NCI-H345 treated with DMSO at 0.1 percent for 48 hours (cell line): ENCODE measurements around the gene DHDDS.

Experiments used
- DNase-seq: peaks from one replicate; lab custom pipeline; 2025; ENCODE audit not compliant: unreplicated experiment; lab: John Stamatoyannopoulos, UW

DHDDS gene

GRCh38 chr1:26417111-26417759, 14.9 kb upstream of the DHDDS start:
- peak; percentile 77 for DNase-seq

DNA sequence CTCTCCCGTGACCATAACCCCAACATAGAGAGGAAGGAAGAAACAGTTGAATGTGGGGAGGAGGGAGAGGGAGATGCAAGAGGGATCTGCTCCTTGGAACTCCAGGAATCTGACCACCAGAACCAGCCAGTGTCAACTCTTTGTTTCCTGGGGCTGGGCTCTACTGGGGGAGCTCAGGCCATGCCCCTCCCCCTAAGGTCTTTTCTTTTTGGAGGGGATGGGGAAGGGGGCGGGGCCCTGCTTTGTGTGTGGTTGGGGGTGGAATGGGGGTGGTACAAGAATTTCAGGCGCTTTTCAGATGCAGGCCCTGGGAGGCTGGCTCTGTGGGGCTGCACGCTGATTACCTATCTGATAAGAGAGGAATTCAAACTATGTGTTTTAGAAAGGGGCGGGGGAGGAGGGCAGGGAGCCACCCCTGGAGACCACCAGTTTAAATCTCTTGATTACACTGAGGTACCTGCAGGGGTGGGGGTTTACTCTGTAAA, 13.2 kb upstream of the DHDDS start:
- DNase-seq = no peak

DNA sequence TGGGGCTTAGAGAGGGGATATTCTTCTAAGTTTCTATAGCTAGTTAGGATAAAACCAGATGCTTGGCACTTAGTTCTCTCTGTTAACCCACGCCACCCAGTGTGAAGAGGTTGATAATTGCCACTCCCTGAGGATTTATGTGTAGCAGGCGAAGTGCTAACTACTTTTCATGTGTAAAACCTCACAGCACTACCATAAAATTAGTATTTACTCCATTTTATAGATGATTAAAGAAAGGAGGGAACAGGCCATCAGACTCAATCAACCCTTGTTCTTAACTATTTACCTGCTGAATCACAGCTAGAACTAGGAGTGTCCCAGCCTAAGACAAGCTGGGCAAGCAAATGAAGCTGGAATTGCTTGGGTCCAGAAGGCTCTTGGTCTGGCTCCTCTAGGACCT, 12.6 kb upstream of the DHDDS start:
- DNase-seq = no peak

GRCh38 chr1:26429721-26430120, 2.4 kb upstream of the DHDDS start:
- DNase-seq = no peak

- DNase-seq = no peak
Measured at GRCh38 chr1:26432793-26433192, 672 bp downstream of the DHDDS start.

- no peak for DNase-seq
Measured at GRCh38 chr1:26434161-26434752, 2.1 kb downstream of the DHDDS start.

- DNase-seq = no peak
Measured at GRCh38 chr1:26438041-26438440, 5.9 kb downstream of the DHDDS start.

- DNase-seq = no peak
Measured at GRCh38 chr1:26440259-26440658, 8.1 kb downstream of the DHDDS start.

GRCh38 chr1:26449868-26450267, 17.7 kb downstream of the DHDDS start:
- no peak for DNase-seq

GRCh38 chr1:26450908-26451307, 18.8 kb downstream of the DHDDS start:
- DNase-seq = no peak

- DNase-seq = no peak
Measured at GRCh38 chr1:26452459-26453183, 20.5 kb downstream of the DHDDS start.

- DNase-seq = no peak
Measured at GRCh38 chr1:26459148-26459547, 27.0 kb downstream of the DHDDS start.

DNA sequence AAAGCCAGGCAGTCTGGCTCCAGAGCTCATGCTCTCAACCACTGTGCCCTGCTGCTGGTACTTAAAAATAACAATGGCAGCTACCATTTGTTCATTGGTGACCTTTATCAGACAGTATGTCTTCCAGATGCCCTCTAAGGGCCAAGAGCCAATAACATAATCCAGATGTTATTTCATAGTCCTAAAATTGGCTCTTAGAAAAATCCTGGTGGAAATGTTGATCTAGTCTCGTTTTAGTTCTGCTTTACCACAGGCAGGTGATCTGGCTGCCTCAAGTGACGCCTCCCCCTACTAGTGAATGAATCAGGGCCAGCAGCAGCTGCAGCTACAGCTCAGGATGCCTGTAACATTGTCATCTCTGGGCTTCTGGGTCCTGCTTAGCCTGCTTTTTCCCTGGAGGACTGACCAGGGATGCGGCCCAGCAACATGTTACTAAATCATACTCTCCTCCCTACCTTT, 27.5 kb downstream of the DHDDS start:
- DNase-seq = no peak

GRCh38 chr1:26468911-26469310, 36.8 kb downstream of the DHDDS start:
- DNase-seq = no peak

DNA sequence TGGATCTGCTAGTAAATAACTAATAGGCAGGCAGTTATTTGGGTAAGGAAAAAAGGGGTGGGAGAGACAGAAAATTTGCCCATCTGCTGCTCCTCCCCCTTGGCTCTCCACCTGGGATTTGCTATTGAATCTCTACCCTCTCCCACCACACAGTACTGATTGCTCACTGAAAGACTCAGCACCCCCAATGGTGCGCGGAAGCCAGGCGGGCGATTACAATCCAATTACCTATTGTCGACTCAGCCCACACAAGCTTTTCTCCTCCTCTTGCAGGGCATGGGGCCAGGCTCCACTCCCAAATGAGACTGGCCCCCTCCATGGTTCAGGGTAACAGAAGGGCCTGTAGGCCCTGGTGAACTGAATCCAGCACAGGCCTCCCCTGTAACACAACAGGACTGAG, 37.4 kb downstream of the DHDDS start:
- peak; percentile 14 for DNase-seq

- DNase-seq = peak; percentile 84
Measured at GRCh38 chr1:26470878-26471497, 38.9 kb downstream of the DHDDS start.

- peak; percentile 59 for DNase-seq
Measured at GRCh38 chr1:26471498-26472319, 39.6 kb downstream of the DHDDS start.

GRCh38 chr1:26472320-26472900, 40.3 kb downstream of the DHDDS start, which contains the start of gene HMGN2:
HMGN2 (plus strand) TSS chr1:26472440; CDS start chr1:26472613, 173 bp downstream.
- DNase-seq = peak; percentile 91

DNA sequence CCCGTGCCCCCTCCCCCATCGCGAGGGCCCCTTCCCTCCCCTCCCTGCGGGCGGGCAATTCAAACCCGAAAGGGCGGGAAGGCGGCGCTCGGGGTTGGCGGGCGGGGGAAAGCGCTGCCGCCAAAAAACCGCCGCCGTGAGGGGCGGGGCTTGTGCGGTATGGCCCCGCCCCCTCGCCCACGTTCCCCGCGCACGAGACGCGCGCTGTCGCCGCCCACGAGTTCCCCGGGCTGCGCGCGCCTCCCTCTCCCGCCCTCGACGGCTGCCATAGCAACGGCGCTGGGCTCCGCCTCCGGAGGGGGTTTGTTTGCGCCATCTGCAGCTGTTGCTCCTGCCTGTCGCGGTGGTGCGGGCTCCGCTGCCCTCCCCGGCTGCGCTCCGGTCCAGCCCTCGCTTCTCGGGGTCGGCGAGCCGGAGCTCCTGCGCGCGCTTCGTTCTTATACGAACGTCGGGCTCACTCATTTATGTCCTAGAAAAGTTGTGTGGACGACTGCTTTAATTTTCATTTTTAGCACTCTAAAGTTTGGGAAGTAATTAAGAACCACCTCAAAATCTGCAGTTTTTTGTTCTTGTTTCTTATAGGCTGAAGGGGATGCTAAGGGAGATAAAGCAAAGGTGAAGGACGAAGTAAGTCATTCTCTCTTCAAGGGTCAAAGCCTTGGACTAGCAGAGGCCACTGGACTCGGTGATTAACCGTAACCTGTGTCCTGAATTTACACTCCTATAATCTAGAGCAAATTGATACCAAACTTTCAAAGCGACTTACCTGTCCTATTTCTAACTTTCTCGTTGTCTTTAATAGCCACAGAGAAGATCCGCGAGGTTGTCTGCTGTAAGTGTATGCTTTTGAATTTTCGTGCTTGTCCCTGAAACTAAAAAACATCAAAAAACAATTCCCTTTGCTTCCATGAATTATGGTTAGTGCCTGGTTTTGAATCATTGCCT, 41.1 kb downstream of the DHDDS start:
- DNase-seq = peak; percentile 87
